ENCODE measurements around the gene DNAJC5. TPM values are rescaled to one million over a fixed set of nuclear protein-coding genes. Genes with fewer than 3 reads are reported as not detected.

Gene DNAJC5
- total and polyA plus RNA-seq, 9 donors: 11.1 to 32.8 (median 26.5) TPM

DNA sequence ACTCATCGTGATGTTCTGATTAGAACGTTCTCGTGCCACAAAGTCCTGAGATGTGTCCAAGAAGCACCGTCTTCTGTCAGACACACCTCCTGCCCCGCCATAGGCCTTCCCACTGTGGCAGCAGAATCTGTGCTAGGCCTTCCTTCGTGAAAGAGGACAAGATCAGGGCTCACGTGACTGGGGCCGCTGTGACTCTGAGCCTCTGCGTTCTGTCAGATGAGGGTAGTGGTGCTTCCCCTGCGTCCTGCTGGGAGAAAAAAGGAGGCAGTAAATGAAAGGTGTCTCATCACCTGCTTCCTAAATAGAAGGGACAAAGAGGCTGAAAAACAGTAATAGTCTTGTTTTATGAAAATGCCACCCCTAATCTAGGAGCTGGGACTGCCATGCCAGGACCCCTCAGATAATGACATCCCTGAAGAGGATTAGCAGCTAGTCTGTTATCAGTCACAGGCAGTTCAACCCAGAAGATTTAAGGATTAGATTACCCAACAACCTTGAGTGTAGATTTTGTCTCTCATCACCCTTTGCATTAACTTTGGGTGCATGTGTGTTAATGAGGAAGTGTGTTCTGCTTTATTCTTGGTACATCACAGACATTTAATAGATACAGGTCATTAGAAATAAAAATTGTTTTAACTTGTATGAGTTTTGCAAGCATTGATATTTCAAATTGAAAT, 4.1 kb downstream of the DNAJC5 start:
- TF ChIP-seq, protein P1, sequence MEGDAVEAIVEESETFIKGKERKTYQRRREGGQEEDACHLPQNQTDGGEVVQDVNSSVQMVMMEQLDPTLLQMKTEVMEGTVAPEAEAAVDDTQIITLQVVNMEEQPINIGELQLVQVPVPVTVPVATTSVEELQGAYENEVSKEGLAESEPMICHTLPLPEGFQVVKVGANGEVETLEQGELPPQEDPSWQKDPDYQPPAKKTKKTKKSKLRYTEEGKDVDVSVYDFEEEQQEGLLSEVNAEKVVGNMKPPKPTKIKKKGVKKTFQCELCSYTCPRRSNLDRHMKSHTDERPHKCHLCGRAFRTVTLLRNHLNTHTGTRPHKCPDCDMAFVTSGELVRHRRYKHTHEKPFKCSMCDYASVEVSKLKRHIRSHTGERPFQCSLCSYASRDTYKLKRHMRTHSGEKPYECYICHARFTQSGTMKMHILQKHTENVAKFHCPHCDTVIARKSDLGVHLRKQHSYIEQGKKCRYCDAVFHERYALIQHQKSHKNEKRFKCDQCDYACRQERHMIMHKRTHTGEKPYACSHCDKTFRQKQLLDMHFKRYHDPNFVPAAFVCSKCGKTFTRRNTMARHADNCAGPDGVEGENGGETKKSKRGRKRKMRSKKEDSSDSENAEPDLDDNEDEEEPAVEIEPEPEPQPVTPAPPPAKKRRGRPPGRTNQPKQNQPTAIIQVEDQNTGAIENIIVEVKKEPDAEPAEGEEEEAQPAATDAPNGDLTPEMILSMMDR (IDR thresholded peaks at IDR 0.05): no peak
- TF ChIP-seq EP300 (IDR thresholded peaks at IDR 0.05) (no peak), POLR2A (IDR thresholded peaks at IDR 0.05) (no peak)
- no peak for DNase-seq
- Histone ChIP-seq H3K4me1 (ENCODE audit: insufficient read depth) (peaks cover 10% of the 10 kb centered on the region), H3K36me3 (no peaks in the 10 kb centered on the region), H3K27ac (no peak overlapping the region), H3K27me3 (no peaks in the 10 kb centered on the region), H3K9me3 (no peaks in the 10 kb centered on the region), H3K4me3 (no peak overlapping the region)
- intact Hi-C loops (cut with DNase I): no loop called here
- 84 to 87% (median 84%) methylated on average over 10 of the region's 10 CpGs for WGBS, 3 donors

DNA sequence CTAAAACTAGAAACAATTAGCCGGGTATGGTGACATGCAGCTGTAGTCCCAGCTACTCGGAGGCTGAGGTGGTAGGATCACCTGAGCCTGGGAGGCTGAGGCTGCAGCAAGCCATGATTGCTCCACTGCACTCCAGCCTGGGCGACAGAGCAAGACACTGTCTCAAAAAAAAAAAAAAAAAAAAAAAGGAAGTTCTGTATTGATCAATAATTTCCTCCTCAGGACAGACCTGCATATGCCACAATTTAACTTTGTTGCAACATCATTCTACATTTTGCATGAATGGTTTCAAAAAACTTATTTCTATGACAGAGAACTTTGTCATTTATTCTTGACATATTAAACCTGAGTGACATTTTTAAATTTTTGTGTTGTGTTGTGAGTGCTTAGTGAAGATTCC, 5.5 kb downstream of the DNAJC5 start:
- Histone ChIP-seq H3K9me3 (no peaks in the 10 kb centered on the region), H3K27me3 (no peaks in the 10 kb centered on the region), H3K4me1 (ENCODE audit: insufficient read depth) (peaks cover 7% of the 10 kb centered on the region), H3K27ac (no peak overlapping the region), H3K36me3 (no peaks in the 10 kb centered on the region), H3K4me3 (no peak overlapping the region)
- 72 to 88% (median 85%) methylated on average over 3 of the region's 3 CpGs for WGBS, 3 donors
- TF ChIP-seq POLR2A (IDR thresholded peaks at IDR 0.05) (no peak), EP300 (IDR thresholded peaks at IDR 0.05) (no peak)
- TF ChIP-seq, protein P1 (IDR thresholded peaks at IDR 0.05): no peak
- intact Hi-C loops (cut with DNase I): no loop called here
- no peak for DNase-seq

DNA sequence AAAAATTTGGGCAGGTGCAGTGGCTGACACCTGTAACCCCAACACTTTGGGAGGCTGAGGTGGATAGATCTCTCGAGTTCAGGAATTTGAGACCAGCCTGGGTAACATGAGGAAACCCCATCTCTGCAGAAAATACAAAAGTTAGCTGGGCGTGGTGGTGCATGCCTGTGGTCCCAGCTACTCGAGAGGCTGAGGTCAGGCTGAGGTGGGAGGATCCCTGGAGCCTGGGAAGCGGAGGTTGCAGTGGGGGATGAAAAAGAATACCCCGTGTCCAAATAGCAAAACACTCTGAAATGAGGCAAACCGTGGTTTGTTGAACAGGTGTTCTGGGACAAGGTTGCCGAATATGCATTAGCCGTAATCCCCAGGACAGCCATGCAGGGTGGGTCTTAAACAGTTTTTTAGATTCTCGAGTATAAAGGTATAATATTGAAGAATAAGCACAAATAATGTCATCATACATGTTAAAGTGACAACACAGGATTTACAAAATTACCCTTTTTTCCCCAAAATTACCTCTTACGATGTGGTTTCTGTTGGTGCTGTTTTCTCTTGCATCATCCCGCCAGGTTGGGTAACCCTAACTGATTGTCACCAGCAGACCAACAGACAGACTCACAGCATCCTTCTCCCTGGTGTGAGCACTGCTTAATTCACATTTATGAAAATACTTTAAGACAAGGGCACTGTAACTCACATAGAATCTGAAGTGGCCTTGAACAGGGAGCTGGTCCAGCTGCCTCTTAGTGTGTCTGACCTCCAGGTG, 9.1 kb downstream of the DNAJC5 start:
- H3K27ac ChIP-seq: no peak overlapping the region
- no peaks in the 10 kb centered on the region for H3K9me3 ChIP-seq
- 75 to 83% (median 75%) methylated on average over 11 of the region's 11 CpGs for WGBS, 3 donors
- no peaks in the 10 kb centered on the region for H3K36me3 ChIP-seq
- no peak for DNase-seq
- H3K4me1 ChIP-seq (ENCODE audit: insufficient read depth): peaks cover 1% of the 10 kb centered on the region
- intact Hi-C loops (cut with DNase I): no loop called here
- H3K4me3 ChIP-seq: no peak overlapping the region
- TF ChIP-seq, protein P1 (IDR thresholded peaks at IDR 0.05): no peak
- TF ChIP-seq EP300 (IDR thresholded peaks at IDR 0.05) (no peak), POLR2A (IDR thresholded peaks at IDR 0.05) (no peak)
- no peaks in the 10 kb centered on the region for H3K27me3 ChIP-seq

DNA sequence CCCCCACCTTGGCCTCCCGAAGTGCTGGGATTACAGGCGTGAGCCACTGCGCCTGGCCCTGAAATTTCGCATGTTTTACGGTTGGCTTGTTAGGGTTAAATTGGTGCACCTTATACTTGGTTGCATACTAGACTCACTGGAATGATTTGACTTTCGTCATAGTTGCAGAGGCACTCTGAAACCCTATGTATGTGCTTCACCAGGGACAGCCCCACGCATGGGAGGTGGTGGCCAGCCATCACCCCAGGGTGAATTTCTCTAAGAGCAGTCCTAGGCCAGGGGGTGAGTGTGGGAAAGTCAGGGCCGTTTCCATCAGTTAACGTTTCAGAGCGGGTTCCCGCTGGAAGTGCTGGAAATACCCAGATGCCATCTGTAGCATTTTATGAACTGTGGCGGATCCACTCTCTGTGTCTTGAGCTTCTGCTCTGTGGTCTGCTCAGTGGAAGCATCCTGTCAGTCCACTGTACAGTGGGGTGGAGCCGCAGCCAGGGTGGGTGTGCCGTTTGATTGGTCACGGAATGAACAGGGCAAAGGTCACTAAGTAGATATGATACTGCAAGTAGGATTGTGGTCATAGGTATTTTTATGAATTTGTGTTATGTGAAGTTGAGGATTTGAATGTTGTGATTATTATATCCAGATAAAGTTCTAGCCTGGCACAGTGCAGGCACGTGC, 13.2 kb downstream of the DNAJC5 start:
- DNase-seq: no peak
- TF ChIP-seq POLR2A (IDR thresholded peaks at IDR 0.05) (no peak), EP300 (IDR thresholded peaks at IDR 0.05) (no peak)
- TF ChIP-seq, protein P1 (IDR thresholded peaks at IDR 0.05): no peak
- no peaks in the 10 kb centered on the region for H3K9me3 ChIP-seq
- peaks cover 4% of the 10 kb centered on the region for H3K4me1 ChIP-seq (ENCODE audit: insufficient read depth)
- no peak overlapping the region for H3K4me3 ChIP-seq
- WGBS, 3 donors: 70 to 76% (median 72%) methylated on average over 16 of the region's 16 CpGs
- no peaks in the 10 kb centered on the region for H3K27me3 ChIP-seq
- intact Hi-C loops (cut with DNase I): loop anchor here in 2 of 4 donors (5.0 kb wide), 1 partner anchor 64 kb away; no protein-coding TSS in a partner anchor
- no peak overlapping the region for H3K27ac ChIP-seq
- H3K36me3 ChIP-seq: no peaks in the 10 kb centered on the region

Measured in ovary (tissue), 9 donors.